Stimulated activated CD4-positive, alpha-beta T cell treated with anti-CD3 and anti-CD28 coated beads, Interleukin-1b, Interleukin-23, amount 100 ng/mL, for 48 hours (primary cell): ENCODE data around the gene CAPN14.

Source experiments
- DNase-seq: peaks from one replicate; pipeline ENCODE4 v3.0.0-alpha.2; 2020

CAPN14 gene

GRCh38 chr2:31217465-31218200 is at the start of gene CAPN14:
TSS of gene CAPN14 (minus strand) at chr2:31217515. CDS start at chr2:31205447, 12,068 bp downstream.
- no peak for DNase-seq

GRCh38 chr2:31266804-31267203 is 49.5 kb upstream of the CAPN14 start:
- no peak for DNase-seq

GRCh38 chr2:31265234-31265633 is 47.9 kb upstream of the CAPN14 start:
- no peak for DNase-seq

- DNase-seq: no peak
Observed at GRCh38 chr2:31263636-31264190, 46.4 kb upstream of the CAPN14 start.

GRCh38 chr2:31260870-31261269 is 43.6 kb upstream of the CAPN14 start:
- no peak for DNase-seq

GRCh38 chr2:31259075-31259474 is 41.8 kb upstream of the CAPN14 start:
- no peak for DNase-seq

GRCh38 chr2:31258351-31258750 is 41.0 kb upstream of the CAPN14 start:
- no peak for DNase-seq

GRCh38 chr2:31256611-31257382 is 39.5 kb upstream of the CAPN14 start:
- DNase-seq: no peak

- no peak for DNase-seq
Observed at GRCh38 chr2:31255911-31256571, 38.7 kb upstream of the CAPN14 start.

- DNase-seq: no peak
Observed at GRCh38 chr2:31254237-31255203, 37.2 kb upstream of the CAPN14 start.

- DNase-seq: no peak
Observed at GRCh38 chr2:31253356-31254131, 36.2 kb upstream of the CAPN14 start.

GRCh38 chr2:31251851-31252250 is 34.5 kb upstream of the CAPN14 start:
- DNase-seq: no peak

- no peak for DNase-seq
Observed at GRCh38 chr2:31251018-31251417, 33.7 kb upstream of the CAPN14 start.

GRCh38 chr2:31249009-31249690 is 31.8 kb upstream of the CAPN14 start:
- no peak for DNase-seq

GRCh38 chr2:31248139-31248538 is 30.8 kb upstream of the CAPN14 start:
- DNase-seq: no peak

- no peak for DNase-seq
Observed at GRCh38 chr2:31247711-31248110, 30.4 kb upstream of the CAPN14 start.

- DNase-seq: no peak
Observed at GRCh38 chr2:31246184-31246852, 29.0 kb upstream of the CAPN14 start.

GRCh38 chr2:31244101-31244500 is 26.8 kb upstream of the CAPN14 start:
- DNase-seq: no peak

GRCh38 chr2:31243053-31243452 is 25.7 kb upstream of the CAPN14 start:
- no peak for DNase-seq

- DNase-seq: no peak
Observed at GRCh38 chr2:31241625-31242270, 24.4 kb upstream of the CAPN14 start.
